ENCODE results near the gene PXMP2.

The PXMP2 gene

DNA sequence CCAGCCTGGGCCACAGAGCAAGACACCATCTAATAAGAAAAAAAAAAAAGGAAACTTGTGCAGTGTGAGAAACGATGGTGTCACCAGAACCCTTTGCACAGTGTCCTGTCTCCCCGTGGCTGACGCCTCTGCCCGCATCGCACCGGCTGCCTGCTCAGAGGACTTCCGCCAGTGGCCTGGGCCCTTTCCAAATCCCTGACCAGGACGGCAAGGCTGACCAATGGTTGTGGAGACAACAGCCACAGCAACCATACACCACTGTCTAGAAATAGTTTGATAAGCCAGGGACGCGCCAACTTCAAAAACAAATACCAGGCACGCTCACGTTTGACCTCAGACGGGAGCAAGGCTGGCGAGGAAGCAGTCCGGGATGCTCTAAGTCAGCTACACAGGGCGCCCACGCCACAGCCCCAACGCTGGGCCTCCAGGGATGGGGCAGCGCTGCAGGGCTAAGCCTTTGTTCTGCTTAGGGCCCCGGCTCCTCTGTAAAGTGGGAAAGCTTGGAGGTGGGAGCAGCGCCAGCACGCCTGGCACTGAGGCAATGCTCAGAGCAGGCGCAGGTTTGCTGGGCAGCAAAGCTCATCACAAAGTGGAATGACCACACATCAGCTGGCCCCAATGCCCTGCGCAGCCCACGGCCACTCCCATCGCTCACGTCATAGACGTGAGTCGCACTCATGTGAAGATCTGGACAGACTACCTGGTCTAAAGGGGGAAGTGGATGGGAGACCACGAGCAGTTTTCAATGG, 35.8 kb downstream of the PXMP2 start:
- DNase-seq (ENCODE audit: low read depth in 2 of 2), result no peak

DNA sequence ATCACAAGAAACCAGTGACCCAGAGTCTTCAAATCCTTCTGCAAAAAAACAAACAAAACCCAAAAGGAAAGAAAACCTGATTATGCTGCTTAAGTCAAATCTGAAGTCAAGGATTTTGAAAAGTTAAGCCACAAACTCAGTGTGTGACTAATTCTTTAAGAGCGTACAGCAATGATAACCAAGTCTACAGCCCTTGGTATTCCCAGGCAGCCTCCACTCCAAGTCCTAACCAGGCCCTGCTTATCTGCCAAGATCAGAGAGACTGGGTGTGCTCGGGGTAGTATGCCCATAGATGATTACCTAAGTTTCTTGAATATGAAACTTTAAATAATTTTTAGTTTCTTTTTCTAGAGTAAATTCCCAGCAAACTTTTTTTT, 36.4 kb downstream of the PXMP2 start:
- no peak for DNase-seq (ENCODE audit: low read depth in 2 of 2)

DNA sequence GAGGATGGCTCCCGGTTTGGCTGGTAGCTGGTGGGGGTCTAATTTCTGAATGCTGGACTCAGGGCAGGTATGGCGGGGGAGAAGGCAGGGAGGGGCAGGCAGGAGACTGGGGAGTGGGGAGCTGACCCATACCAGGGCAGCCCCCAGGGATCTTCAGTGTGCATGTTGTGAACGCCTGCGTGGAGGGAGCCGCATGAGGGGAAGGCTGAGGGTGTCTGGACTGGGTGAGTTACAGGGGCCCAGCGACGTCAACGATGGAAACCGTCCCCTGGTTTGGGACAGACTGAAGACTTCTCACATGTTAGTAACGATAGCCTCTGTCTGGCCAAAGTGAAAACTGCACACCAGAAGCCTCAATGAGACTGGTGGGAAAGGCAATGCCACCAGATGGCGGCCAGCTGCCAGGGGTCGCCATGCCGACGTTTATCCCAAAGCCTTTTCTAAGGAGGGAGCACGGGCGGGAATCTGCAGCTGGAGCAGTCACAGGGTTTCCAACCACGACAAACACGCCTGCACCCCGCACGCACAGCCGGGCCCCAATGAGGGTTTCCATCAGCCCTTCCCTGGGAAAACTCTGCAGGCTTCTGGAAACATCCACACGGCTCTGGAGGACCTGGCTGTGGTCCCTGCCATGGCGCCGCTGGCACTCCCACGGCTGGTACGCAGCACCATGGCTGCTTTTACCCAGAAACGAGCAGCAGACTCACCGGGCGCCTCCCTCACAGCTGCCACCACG, 37.3 kb downstream of the PXMP2 start:
- no peak for DNase-seq (ENCODE audit: low read depth in 2 of 2)

DNA sequence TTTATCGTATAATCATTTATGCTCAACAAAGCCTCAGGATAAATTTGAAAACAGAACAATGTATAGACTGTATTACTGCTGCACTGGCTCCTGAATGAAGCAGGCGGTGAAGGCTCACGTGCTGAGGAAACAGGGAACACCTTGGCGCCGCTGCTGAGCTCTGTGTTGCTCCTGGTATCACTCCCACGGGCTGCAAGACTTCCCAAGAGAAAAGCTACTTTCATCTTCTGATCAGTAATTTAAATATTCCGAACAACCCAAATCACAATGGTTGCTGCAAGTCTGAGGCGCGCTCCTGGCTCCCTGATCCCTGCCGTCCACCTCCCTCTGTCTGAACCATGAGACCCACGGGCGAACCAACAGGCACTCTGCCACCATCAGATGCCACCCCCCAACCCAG, 39.0 kb downstream of the PXMP2 start:
- no peak for DNase-seq (ENCODE audit: low read depth in 2 of 2)

DNA sequence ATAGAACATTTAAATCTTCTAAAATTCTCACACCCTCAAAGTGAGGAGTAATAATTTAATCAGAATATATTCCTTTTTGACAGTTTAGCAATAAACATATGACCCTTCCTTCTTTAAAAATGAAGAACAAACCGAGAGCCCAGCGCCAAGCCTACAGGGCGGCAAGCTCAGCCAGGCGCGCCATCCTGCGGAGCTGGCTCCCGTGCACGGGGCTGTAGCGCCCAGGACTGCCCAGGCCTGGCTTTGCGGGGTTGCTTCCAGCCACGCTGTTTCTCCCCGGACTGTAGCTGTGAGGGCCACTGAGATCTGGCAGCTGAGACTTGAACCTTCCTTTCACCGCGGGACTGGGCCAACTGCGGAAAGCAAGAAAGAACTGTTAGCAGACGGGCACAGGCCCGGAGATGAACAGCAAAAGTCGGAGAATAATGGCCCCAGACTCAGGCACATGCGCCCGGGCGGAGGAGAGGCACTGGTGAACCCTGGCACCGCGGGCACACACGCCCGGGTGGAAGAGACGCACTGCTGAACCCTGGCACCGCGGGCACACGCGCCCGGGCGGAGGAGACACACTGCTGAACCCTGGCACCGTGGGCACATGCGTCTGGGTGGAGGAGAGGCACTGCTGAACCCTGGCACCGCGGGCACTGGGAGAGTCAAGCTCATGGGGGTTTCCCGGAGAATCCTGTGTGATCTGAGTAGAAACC, 39.9 kb downstream of the PXMP2 start:
- no peak for DNase-seq (ENCODE audit: low read depth in 2 of 2)

DNA sequence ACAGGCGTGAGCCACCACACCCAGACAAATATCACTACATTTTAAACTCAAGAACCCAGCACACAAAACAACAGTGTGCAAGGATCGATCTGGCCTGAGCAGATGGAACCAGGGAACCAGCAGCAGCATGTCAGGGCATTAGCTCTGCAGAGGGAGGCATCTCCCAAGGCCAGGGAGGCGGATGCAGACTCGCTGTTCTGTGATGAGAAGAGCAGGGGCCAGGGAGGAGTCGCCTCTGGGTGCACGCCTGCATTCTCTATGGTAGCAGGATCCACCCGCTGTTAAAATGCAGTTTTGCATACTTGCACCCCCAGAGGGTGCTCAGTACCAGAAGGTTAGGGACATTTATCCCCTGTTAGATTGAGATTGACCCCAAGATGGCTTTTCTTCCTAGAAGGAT, 41.1 kb downstream of the PXMP2 start:
- DNase-seq (ENCODE audit: low read depth in 2 of 2), result no peak

DNA sequence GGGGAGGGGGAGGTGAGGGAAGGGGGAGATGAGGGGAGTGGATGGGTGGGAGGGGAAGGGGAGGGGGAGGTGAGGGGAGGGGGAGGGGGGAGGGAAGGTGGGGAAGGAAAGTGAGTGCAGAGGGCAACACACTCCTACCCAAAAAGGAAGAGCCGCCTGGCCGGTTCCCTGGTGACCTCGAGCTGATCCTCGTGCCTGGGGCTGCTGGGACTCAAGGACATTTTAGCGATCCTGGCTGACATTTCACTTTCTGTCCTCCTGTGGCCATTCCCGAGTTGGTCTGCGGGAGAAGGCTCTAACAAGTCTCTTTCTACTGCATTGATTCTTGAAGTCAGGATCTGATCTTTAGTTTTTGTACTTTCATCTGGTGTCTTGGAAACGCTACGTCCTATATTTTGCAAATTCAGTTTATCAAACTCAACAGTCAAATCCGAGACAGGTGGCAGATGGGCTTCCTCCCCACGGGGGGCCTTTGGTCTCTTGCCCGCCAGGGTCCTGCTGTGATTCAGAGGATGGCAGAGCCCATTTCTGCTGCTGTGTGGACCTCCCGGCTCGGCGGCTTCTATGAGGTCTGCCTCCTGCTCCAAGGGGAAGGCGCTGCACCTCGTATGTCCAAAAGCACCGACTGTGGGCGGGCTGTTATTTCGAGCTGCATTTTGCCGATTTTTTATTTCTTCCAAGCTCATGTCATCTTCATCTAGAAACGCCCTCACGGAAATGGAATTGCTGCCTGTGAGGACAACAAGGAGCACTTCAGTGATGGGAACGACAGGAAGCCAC, 42.3 kb downstream of the PXMP2 start:
- DNase-seq (ENCODE audit: low read depth in 2 of 2), result no peak

DNA sequence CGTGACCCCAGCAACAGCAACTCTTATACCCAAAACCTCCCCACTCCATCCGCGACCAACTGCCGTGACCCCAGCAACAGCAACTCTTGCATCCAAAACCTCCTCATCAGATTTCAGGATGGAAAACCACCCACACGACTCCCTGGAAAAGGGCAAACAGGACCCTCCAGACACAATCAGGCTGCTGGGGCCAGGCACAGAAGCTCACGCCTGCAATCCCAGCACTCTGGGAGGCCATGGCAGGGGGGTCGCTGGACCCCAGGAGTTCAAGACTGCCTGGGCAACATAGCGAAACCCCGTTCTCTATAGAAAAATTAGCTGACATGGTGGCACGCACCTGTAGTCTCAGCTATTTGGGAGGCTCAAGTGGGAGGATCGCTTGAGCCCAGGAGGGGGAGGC, 43.0 kb downstream of the PXMP2 start:
- DNase-seq (ENCODE audit: low read depth in 2 of 2), result no peak

DNA sequence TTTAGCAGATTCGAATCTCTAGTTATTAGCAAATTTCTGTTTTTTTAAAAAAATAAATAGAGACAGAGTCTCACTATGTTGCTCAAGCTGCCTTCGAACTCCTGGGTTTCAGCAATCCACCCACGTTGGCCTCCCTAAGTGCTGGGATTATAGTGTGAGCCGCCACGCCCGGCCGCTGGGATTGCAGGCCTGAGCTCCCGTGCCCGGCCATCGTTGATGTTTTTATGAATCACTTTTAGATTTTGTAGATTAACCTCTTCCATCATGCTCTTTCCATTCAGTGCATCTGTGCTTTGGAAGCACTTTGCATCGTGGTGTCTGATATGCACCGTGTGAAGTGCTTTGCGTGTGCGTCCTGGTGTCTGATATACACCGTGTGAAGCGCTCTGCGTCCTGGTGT, 44.2 kb downstream of the PXMP2 start:
- no peak for DNase-seq (ENCODE audit: low read depth in 2 of 2)

DNA sequence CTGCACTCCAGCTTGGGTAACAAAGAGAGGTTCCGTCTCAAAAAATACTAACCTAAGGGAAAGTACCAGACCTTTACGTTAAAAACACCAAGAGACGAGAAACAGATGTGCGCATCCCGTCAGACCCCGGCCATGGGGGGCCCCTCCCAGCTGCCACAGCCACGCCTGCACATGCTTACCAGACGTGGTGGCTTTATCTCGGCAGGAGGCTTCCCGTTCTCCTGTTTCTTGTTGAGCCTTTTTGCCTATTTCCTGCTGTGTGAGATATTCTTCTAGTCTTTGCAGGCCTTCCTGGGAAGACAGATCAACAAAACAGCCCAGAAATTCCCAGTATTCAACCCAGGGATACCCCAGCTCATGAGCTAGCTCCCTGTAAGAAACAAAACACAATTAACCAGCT, 46.8 kb downstream of the PXMP2 start:
- no peak for DNase-seq (ENCODE audit: low read depth in 2 of 2)

DNA sequence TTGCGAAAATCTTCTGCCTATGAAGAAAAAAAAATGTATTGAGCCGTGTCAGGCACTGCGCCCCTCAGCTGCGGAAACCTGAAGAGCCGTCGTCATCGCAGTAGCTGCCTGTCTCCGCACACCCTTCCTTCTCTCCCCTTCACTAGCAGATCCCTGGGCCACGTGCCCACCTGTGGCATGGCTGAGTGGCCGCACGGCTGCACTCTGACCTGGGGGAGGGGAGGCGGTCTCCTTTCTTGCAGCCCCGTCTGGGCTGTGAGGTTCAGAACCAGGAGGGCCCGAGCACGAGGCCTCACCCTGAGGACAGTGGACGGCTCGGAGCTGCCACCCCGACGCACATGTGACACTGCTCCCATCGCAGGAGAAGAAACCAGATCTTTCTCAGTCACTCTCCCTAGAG, 48.1 kb downstream of the PXMP2 start:
- no peak for DNase-seq (ENCODE audit: low read depth in 2 of 2)

DNA sequence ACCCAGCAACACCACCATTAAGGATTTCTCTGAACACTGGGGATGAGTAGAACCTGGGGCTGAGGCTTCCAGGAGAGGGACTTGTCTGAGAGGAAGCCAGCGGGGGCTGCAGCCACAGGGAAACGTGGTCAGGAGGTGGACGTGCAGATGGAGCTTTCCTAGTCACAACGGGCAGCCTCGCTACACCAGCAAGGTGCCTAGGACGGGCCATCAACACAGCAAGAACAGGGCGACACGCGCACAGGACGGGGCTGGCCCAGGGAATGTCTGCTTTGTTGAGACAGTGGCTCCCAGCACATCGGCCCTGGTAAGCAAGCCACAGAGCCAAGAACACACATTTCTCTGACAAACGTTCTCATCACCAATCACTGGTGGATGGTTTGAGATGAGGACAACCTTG, 49.0 kb downstream of the PXMP2 start:
- DNase-seq (ENCODE audit: low read depth in 2 of 2), result no peak

DNA sequence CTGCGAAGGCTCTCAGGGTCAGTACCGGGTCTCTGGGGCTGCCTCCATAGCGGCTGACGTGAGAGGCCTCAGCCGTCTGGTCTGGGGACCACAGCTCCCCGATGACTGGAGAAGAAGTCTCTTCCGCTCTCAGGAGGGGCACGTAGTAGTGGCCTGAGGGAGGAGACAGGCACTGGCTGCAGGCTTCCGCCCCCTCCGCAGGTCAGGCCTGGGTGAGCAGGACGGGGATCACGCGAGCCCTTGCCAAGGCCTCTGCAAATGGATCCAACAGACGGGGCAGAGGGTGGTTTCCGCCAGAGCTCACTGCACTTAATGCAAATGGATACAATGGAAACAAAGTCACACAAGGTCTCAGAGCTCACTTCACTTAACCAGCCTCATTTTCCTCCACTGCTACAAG, 49.5 kb downstream of the PXMP2 start:
- DNase-seq (ENCODE audit: low read depth in 2 of 2), result no peak

DNA sequence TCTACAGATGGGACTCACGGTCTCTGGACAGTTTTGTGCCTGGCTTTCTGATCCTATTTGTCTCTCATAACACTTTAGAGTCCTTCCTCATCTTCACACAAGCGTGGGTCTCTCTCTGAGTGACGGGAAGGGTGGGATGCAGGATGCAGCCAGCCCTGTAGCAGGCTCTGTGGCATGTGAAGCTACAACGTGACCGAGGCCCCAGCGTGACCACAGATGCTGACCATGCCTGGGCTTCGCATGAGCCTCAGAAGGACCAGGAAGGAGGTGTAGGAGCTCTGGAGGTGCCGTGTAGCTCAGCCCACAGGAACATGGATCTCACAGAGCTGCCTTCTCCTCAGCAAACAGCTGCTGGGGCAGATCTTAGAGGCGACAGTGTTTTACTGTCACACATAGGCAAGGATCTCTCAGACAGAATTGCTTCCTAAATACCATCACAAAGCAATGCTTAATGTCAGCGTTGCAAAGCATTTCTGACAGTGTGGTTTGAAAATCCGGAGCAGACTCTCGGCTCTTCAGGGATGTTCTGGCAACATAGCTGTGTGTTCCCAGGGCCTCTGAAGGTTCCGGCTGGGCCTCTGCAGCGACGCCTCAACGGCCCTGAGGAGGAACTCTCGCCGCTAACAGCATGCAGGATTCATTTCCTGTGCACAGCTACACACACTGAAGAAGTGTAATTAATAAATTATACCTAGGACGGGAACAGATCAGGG, 52.4 kb downstream of the PXMP2 start:
- DNase-seq (ENCODE audit: low read depth in 2 of 2), result no peak

DNA sequence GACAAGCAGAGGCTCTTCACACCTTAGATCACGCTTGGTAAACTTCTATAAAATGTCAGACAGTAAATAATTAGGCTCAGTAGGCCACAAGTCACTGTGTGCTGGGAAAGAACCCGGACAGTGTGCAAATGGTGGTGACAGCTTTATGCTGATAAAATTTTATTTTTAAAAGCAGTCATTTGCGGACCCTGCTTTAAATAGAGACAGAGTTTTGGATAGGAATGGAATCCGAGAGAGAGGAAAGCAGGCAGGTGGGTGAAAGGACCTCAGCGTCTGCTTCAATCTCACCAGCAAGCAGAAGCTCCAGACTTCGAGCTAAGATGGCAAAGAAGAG, 52.9 kb downstream of the PXMP2 start:
- no peak for DNase-seq (ENCODE audit: low read depth in 2 of 2)

DNA sequence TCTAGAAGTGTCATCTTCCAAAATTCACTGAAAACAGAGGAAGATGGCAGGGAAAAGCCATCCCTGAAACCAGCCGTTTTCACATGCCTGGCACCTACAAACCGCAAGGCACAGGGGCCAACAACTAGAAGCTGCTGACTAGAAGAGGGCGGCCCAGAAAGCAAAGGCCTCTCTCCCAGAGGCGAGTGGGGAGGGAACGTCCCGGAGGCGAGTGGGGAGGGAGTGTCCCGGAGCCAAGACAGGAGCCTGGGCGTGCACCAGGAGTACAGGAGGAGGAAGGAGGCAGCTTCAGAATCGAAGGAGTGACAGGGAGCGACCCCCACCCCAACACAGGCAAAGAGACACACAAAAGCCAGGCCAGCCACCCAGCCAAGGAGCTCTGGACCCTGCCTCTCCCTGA, 53.3 kb downstream of the PXMP2 start:
- DNase-seq (ENCODE audit: low read depth in 2 of 2), result no peak

DNA sequence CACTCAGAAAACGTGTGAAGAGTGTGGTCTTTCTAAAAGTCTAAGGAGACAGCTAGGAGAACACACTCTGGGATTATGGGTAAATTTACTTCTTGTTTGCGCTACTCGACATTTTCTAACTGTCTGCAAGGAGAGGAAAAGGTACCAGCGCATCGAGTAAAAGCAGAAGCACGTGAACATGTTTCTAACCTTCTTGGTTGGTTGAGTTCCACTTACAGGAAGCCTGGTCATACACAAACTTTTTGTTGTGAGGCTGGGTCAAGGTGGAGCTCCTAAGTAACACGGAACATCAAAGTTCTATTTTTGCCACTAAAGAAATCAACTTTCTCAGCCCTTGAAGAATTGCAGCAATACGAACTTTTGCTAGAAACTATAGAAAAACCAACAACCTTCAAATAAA, 54.2 kb downstream of the PXMP2 start:
- no peak for DNase-seq (ENCODE audit: low read depth in 2 of 2)

DNA sequence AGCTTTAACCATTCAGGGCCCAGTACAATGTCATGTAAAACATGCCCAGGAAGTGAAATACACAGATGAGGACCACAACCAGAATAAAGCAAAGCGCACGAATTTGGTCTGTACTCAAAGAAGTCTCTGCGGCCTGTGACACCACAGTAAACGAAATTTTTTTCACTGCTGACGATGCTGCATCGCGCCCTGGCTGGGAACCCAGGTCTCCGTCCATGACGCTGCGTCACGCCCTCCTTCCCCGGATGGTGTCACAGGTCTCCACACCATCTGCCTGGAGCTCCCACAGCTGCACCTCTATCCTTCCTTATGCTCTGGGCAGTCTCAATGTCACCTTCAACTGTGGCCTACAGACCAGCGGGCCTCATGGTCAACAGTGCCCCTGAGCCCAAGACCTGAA, 56.4 kb downstream of the PXMP2 start:
- DNase-seq (ENCODE audit: low read depth in 2 of 2), result no peak

DNA sequence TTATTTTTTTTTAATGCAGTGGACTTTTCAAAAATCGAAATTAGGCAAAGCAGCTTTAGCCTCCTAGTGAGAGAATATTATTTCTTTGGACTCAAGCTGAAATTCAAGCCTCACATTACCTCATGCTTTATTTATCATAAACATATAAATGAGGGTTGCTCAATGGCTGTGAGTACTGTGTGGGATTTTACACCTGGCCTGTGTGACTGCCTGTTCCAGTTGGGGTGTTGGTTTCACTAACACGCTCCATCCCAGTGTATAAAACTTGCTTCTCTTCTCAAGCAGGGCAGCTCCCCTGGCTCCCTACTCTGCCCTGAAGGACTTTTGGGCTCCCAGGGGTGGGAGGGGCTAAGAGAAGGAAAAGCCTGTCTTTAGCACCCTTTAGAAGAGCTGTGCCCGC, 59.2 kb downstream of the PXMP2 start:
- DNase-seq (ENCODE audit: low read depth in 2 of 2), result no peak

DNA sequence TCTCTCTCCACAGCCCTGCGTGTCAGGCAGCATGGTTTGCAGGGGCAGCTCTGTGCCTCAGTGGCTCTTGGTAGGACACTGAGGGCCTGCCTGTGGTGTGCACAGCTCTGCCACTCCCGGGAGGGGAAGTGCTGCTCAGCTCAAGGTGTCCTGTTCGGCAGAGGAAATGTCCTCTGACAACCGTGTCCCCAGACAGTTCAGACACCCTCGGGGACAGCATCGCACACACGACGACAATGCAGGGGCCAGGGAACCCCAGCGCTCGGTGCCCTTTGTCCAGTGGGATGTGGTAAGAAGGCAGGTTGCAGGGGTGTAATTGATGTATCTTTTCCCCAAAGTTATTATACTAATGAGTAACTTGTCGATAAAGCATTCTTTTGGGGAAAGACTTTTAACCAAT, 60.0 kb downstream of the PXMP2 start:
- DNase-seq (ENCODE audit: low read depth in 2 of 2), result no peak

DNA sequence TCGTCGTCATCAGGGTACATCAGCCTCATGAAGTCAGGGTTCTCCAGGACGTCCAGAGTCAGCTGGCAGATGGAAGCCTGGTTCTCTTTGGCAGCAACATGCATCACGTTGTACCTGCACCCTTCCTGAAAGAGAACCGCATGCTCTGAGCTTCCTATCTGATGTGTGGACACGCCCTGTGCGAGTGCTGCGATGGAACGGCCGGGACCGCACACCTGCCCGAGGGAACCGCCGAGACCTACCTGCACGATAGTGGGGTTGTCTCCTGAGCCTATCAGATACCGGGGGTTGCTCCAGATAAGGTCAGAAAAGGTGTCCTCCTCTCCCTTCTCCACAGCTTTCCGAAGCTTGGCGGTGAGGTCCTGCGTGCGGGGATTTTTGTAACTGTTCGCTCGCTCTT, 60.5 kb downstream of the PXMP2 start:
- no peak for DNase-seq (ENCODE audit: low read depth in 2 of 2)

DNA sequence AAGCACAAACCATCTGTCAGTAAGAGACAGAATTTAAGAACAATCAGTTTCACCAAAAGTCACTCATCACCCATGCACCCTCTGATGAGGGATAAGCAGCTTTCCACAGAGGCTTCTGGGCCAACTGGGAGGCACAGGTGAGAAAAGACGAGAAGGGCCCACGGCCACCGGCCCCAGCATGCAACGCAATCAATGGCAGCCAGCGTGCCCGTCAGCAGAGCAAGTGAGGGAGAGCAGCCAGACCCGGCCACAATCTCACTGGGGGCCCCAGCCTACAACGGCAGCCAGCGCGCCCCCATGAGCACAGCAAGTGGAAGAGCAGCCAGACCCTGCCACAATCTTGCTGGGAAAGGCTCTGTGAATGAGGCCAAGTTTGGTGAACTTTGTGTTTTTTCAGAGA, 60.9 kb downstream of the PXMP2 start:
- DNase-seq (ENCODE audit: low read depth in 2 of 2), result no peak
